HG02840 (cell line): Measurements from ENCODE around the gene DNAJB13.

Experiments used
- ATAC-seq: cut with Tn5 transposase; IDR thresholded peaks from one replicate; pipeline ENCODE4 v1.9.1; 2021; ENCODE audit warnings: mild to moderate bottlenecking, moderate library complexity, moderate number of reproducible peaks; ENCODE audit not compliant: unreplicated experiment, low FRiP score

Gene DNAJB13

GRCh38 chr11:73949912-73950311, 914 bp upstream of the DNAJB13 start:
- ATAC-seq = no peak

- no peak for ATAC-seq
Observed at GRCh38 chr11:73951797-73952196, 971 bp downstream of the DNAJB13 start.

DNA sequence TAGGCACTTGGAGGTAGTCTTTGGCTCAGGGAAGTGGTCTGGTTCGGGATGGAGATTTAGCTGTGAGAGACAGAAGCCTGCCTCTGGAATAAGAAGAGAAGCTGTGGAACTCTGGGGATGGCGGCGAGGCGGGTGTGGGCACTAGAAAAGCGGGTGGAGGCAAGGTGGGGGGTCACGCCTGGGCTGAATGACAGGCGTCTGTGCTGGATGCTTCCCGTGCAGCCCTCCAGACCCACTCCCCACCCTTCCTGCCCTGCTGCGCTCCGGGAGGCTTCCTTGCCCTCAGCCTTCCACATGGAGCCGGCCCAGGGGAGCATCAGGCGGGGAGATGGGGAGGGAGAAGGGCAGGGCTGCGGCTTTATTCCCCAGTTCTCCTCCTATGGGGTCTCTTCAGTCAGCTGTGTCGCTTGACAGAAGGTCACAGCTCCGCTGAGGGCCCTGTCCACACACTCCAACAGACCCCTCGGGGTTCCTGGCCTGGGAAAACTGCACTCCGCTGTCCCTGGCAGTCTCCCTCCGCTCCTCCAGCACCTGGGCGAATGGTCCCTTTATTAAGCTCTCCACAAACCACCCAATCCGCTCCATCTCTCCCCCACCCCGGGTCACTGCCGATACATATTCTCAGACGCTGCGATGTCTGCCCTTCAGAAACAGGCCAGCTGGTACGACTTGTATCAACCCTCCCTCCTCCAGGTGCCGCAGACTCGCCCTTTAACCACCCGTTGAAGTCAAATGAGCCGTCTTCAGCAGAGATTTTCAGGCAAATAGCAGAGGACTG, 6.2 kb downstream of the DNAJB13 start:
- ATAC-seq = no peak

DNA sequence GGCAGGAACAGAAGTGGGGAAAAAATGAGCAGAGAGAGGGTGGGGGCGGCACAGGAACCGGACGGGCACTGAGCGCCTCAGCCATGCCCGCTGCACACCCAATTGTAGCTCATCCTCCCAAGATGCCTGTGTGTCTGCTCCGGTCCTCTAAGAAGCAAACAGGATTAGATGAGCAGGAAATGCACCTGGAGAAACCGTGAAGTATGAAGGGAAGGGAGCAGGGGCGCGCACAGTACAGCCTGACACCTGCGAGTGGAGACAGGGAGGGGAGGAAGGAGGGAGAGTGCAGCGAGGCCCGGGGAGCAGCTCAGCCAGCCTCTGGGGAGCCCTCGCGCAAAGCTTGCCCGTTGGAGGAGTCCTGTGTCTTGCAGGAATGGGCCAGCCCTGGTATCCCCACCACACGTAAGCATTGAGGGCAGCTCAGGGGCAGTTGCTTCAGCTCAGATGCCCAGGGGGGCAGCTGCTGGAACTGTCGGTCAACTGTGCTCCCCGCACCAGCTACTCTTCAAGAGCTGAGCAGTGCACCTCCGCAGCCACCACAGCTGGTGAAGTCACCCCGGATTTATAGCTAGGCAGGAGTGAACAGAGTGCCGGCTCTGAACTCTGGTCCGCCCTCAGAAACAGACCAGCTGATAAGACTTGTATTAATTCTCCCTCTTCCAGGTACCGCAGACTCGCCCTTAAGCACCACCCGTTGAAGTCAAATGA, 7.0 kb downstream of the DNAJB13 start:
- ATAC-seq = no peak

DNA sequence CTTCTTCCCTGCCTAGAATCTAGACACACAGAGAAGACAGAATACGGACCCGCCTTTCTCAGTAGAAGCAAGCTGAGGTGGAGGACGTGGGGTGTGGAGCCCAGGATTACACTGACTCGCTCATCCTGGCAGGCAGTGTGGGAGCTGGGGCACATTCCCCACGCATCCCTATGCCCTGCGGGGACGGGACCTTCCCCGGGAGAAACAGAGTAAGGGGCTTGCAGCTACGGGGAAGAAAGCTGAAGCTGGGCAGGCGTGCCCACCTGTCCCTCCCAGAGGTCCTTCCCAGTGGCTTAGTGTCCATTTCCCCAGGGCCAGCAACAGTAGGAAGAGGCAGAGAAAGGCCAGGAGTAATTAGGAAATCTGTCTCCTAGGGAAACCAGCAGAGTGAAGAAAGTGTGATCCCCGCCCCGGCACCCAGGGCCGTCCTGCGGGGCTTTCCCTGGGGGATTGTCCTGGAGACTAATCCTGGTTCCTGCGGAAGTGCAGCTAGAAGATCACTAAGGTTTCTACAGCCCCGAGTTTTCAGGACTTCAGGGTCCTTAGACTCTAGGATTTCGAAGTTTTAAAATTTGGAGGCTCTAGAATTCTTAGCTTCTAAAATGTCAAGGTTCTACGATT, 7.8 kb downstream of the DNAJB13 start:
- ATAC-seq = no peak

- no peak for ATAC-seq
Observed at GRCh38 chr11:73961321-73961720, 10.5 kb downstream of the DNAJB13 start.

GRCh38 chr11:73962101-73962705, 11.4 kb downstream of the DNAJB13 start:
- ATAC-seq = no peak

DNA sequence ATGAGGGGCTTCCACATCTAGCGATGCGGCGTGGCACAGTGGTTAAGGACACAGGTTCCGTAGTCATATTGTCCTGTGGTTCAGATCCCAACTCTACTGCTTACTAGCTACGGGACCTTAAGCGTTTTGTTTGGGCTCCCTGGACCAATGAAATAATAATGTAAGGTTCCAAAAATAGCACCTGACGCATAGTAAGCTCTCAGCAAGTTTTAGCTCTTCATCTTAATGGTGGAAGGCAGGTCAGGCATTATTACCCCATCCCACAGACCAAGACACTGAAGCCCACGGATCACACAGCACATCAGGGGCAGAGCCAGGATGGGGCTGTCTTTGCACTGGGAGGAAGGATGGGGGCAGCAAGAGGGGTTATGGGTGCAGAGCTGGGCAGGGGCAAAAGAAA, 13.0 kb downstream of the DNAJB13 start:
- no peak for ATAC-seq

DNA sequence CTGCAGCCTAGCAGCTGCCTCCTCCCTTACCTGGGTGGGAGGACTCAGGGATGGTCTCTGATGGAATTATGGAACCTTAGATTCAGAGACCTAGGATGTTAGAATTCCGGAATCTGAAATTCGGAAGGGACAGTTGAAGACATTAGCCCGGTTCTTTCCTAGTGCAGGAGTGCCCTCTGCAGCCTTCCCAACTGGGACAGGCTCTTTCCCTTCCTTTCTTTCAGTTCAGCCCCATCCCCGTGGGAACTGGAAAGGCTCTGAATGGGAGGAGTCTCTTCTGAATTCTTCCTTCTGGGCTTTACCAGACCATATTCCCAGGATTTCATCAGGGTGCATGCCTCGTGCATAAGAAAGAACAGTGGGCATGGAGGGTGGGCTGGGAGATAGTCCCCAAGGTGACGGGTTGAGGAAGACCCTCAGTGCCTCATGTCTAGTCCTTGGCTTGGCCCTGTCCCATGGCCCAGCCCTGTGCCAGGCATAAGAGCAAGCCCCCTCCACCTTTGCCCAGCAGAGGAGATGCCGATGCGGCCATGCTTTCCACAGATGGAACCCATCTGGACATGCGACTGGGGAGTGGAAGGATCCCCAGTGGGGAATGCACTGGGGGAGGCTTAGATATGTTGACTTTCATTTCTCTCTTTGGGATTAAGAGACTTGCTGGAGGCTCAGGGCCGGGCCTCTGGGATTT, 14.4 kb downstream of the DNAJB13 start:
- ATAC-seq = no peak

GRCh38 chr11:73965764-73966121, 14.9 kb downstream of the DNAJB13 start:
- ATAC-seq = no peak

- ATAC-seq = no peak
Observed at GRCh38 chr11:73968356-73968966, 17.6 kb downstream of the DNAJB13 start.

DNA sequence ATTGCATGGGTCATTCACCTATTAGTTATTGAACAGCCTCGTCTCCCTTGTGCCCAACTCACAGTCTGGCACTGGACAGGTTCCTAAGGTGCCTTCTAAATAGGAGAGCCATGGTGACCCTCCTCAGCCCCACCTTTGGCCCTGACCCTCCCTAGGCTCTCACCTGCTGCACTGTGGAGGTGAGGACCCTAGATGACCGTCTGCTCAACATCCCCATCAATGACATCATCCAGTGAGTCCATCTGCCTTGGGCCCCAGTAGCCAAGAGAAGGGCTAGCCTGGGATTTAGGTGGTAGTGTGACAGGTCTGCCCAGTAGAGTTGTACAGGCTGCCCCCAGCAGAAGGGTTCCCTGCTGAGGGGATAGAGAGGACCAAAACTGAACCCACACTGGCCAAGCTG, 18.3 kb downstream of the DNAJB13 start:
- no peak for ATAC-seq

DNA sequence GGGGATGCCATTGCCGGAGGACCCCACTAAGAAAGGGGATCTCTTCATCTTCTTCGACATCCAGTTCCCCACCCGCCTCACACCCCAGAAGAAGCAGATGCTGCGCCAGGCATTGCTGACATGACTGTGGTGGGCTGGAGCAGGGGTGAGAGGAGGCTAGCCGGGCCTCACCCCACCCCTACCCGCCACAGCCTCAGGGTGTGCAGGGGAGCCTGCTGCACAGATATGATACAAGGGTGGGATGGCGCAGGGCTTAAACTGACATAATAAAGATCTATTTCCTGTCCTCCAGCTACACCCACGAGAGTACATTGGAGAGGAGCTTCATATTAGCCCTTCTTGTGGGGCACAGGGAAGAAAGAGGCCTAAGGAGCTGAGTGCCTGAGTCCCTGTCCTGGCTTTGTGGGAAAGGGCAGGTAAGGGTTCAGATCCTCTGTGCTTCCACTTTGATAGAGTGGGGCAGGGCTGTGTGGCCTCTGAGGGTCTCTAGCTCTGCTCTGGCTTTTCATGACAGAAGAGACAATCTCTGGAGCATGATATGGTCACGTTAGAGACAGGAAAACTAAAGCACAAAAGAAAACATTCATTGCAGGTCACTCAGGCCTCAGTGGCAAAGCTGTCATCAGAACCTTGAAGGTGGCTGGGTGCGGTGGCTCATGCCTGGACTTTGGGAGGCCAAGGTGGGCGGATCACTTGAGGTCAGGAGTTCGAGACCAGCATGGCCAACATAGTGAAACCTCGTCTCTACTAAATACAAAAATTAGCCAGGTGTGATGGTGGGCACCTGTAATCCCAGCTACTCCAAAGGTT, 19.4 kb downstream of the DNAJB13 start:
- ATAC-seq = no peak

- ATAC-seq = no peak
Observed at GRCh38 chr11:73971175-73971719, 20.4 kb downstream of the DNAJB13 start.

- no peak for ATAC-seq
Observed at GRCh38 chr11:73972187-73972586, 21.4 kb downstream of the DNAJB13 start.

DNA sequence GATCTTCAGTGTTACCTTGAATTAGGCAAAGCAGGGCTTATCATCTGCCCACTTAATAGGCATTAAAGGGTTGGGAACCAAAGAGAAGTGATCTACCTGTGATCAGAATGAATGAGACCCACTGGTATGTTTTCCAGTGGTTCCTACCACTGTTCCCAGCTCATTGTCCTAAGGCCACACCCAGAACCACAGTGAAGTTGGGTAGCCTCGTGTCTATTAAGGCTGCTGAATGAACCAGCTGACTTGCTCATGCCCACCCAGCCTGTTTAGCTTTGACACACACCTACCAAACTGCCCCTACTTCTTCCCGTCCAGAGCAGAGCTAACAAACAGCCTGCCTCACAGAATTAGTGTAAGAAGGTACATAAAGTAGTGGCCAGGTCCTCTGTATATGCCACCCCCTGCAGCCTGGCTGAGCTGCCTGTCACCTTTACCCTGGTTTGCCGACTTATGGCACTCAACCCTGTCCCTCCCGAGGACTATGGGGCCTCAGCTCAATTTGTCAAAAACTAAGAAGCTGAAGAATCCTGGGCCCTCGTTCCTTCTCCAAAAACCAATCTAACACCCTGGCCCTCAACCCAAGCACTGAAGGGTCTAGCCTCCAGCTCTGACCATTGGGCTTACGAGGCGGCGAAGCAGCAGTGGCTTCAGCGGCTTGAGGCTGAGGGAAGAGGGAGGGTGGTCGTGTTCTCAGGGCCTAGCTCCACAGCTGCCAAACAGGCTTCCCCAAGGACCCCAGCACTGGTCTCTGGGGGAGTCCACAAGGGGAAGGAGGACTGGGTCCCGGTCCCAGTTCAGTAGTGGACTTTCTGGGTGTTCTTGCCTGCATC, 22.0 kb downstream of the DNAJB13 start:
- ATAC-seq = no peak

- ATAC-seq = no peak
Observed at GRCh38 chr11:73974604-73975478, 24.0 kb downstream of the DNAJB13 start.

GRCh38 chr11:73975479-73975757, 24.6 kb downstream of the DNAJB13 start:
- ATAC-seq = no peak
